Measurements from ENCODE around the gene MRPL11.

DNA sequence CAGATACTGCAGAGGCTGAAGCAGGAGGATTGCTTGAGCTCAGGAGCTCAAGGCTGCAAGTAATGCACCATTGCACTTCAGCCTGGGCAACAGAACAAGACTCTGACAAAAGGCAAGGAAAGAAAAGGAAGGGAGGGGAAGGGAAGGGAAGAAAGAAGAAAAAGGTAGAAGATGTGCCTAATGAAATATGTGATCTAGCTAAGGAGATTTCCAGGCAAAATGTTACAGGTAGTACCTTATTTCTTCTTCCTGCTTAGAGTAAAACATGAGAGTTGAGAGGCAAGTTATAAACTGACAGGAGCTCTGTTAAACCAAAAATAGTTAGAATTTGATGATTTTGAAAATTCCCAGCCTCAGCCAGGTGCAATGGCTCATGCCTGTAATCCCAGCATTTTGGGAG is 23.4 kb upstream of the MRPL11 start:
- TF ChIP-seq, protein P1, sequence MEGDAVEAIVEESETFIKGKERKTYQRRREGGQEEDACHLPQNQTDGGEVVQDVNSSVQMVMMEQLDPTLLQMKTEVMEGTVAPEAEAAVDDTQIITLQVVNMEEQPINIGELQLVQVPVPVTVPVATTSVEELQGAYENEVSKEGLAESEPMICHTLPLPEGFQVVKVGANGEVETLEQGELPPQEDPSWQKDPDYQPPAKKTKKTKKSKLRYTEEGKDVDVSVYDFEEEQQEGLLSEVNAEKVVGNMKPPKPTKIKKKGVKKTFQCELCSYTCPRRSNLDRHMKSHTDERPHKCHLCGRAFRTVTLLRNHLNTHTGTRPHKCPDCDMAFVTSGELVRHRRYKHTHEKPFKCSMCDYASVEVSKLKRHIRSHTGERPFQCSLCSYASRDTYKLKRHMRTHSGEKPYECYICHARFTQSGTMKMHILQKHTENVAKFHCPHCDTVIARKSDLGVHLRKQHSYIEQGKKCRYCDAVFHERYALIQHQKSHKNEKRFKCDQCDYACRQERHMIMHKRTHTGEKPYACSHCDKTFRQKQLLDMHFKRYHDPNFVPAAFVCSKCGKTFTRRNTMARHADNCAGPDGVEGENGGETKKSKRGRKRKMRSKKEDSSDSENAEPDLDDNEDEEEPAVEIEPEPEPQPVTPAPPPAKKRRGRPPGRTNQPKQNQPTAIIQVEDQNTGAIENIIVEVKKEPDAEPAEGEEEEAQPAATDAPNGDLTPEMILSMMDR (IDR thresholded peaks at IDR 0.05), result no peak
- TF ChIP-seq POLR2A (IDR thresholded peaks at IDR 0.05), result no peak
